Type B pancreatic cell (in vitro differentiated cells): ENCODE measurements around the gene IL2RA. TPM values are rescaled to one million over a fixed set of nuclear protein-coding genes. Genes with fewer than 3 reads are reported as not detected.

Source experiments
- DNase-seq: peaks from one replicate; pipeline ENCODE4 v3.0.0; 2021; ENCODE audit warnings: mixed read lengths; ENCODE audit not compliant: unreplicated experiment; ENCODE audit errors: extremely low spot score
- H3K27ac Mint-ChIP-seq: 2 replicates; pipeline ENCODE4 v1.8.0; 2021; ENCODE audit warnings: mild to moderate bottlenecking, mixed read lengths
- H3K27me3 Mint-ChIP-seq: 2 replicates; pipeline ENCODE4 v1.8.0; 2021; ENCODE audit warnings: mixed read lengths
- H3K36me3 Mint-ChIP-seq: 2 replicates; pipeline ENCODE4 v1.8.0; 2021; ENCODE audit warnings: mixed read lengths
- H3K4me1 Mint-ChIP-seq: one replicate; pipeline ENCODE4 v1.8.0; 2021; ENCODE audit warnings: mixed read lengths; ENCODE audit not compliant: unreplicated experiment
- H3K4me3 Mint-ChIP-seq: 2 replicates; pipeline ENCODE4 v1.8.0; 2021; ENCODE audit warnings: mild to moderate bottlenecking, mixed read lengths
- H3K9me3 Mint-ChIP-seq: 2 replicates; pipeline ENCODE4 v1.8.0; 2021; ENCODE audit warnings: mixed read lengths
- total RNA-seq: library from RNA; stranded (reverse); gene quantifications from 2 replicates; pipeline ENCODE4 v1.2.1, GENCODE V29; 2021; ENCODE audit warnings: low replicate concordance
- TF ChIP-seq, protein P1 (sequence below): fragments of 200-600 bp; sonication (generic); conservative IDR thresholded peaks from 2 replicates; pipeline ENCODE4 v1.5.0; 2021; ENCODE audit warnings: antibody characterized with exemption, mild to moderate bottlenecking

Gene IL2RA
- total RNA-seq, 1 donor from 2014 or later, result not detected

- TF ChIP-seq, protein P1, sequence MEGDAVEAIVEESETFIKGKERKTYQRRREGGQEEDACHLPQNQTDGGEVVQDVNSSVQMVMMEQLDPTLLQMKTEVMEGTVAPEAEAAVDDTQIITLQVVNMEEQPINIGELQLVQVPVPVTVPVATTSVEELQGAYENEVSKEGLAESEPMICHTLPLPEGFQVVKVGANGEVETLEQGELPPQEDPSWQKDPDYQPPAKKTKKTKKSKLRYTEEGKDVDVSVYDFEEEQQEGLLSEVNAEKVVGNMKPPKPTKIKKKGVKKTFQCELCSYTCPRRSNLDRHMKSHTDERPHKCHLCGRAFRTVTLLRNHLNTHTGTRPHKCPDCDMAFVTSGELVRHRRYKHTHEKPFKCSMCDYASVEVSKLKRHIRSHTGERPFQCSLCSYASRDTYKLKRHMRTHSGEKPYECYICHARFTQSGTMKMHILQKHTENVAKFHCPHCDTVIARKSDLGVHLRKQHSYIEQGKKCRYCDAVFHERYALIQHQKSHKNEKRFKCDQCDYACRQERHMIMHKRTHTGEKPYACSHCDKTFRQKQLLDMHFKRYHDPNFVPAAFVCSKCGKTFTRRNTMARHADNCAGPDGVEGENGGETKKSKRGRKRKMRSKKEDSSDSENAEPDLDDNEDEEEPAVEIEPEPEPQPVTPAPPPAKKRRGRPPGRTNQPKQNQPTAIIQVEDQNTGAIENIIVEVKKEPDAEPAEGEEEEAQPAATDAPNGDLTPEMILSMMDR, result no peak
- no peaks in the 10 kb centered on the region for H3K4me1 Mint-ChIP-seq
- H3K27ac Mint-ChIP-seq, result no peak overlapping the region
- no peaks in the 10 kb centered on the region for H3K36me3 Mint-ChIP-seq
- no peaks in the 10 kb centered on the region for H3K9me3 Mint-ChIP-seq
- no peak for DNase-seq
- no peak overlapping the region for H3K4me3 Mint-ChIP-seq
- H3K27me3 Mint-ChIP-seq, result peaks cover 39% of the 10 kb centered on the region
Measured at GRCh38 chr10:6053303-6053702, 8.9 kb downstream of the IL2RA start.

DNA sequence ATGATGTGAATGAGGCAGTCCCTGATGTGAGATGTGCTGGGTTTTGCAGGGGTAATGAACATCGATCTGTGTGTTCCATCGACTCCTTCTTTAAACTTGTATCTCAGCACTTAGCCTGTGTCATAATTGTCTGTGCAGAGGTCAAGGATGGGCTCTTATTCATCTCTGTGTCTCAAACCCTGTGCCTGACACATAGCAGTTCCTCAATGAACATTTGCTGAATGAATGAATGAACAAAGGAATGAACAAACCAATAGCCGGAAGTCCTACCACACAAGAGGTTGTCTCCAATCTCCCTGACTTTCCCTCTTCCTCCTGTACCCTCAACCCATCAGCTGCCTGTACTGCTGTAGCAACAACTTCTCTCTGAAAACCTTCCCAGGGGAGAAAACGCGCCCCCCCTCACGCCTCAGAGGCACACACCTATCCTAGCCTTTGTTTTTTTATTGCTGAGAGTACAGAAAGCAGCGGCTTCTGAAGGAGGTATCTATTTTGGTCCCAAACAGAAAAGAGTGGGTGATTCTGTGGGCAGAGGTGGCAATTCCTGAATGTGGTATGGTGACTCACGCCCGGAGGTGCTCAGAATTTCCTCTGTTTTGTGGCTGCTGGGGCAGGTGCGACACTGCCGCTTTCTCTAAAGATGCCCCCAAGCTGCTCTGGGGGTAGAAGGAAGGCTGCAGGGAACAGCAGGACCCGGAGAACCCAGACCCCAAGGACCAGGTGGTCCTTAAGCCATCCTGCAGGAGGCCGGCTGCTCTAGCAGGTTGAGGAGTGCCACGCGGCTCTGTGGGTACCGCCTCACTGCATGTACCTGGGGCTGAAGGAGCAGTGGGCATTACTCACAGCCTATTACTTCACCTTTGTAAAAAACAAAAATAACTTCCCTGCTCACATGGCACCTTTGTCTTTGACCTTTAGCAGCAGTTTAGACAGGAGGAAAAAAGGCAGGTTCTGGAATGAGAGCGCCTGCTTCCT lies 9.6 kb downstream of the IL2RA start:
- no peak for DNase-seq
- no peaks in the 10 kb centered on the region for H3K9me3 Mint-ChIP-seq

GRCh38 chr10:6050801-6051445 lies 11.2 kb downstream of the IL2RA start:
- Mint-ChIP-seq H3K4me3 (no peak overlapping the region), H3K4me1 (no peaks in the 10 kb centered on the region), H3K9me3 (no peaks in the 10 kb centered on the region), H3K36me3 (no peaks in the 10 kb centered on the region), H3K27ac (no peak overlapping the region), H3K27me3 (peaks cover 48% of the 10 kb centered on the region)
- DNase-seq, result no peak
- TF ChIP-seq, protein P1, result no peak

More for the DNA sequence above, 9.6 kb downstream of the IL2RA start:
- Mint-ChIP-seq H3K27me3 (peaks cover 39% of the 10 kb centered on the region), H3K27ac (no peak overlapping the region), H3K4me1 (no peaks in the 10 kb centered on the region), H3K36me3 (no peaks in the 10 kb centered on the region), H3K4me3 (no peak overlapping the region)
- TF ChIP-seq, protein P1, result no peak

DNA sequence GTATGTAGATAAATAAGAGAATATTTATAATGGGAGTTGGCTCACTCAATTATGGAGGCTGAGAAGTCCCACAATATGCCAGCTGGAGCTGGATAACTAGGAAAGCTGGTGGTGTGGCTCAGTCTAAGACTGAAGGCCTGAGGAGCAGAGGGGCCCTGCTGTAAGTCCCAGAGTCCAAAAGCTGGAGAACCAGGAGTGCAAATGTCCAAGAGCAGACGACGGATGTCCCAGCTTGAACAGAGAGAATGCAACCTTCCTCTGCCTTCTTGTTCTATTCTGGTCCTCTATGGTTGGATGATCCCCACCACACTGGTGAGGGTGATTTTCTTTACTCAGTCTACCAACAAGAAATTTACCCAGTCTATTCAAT lies 13.2 kb downstream of the IL2RA start:
- H3K27me3 Mint-ChIP-seq, result peaks cover 60% of the 10 kb centered on the region
- H3K4me1 Mint-ChIP-seq, result no peaks in the 10 kb centered on the region
- no peak overlapping the region for H3K27ac Mint-ChIP-seq
- H3K4me3 Mint-ChIP-seq, result no peak overlapping the region
- H3K36me3 Mint-ChIP-seq, result no peaks in the 10 kb centered on the region
- TF ChIP-seq, protein P1, result no peak
- H3K9me3 Mint-ChIP-seq, result no peaks in the 10 kb centered on the region
- no peak for DNase-seq

DNA sequence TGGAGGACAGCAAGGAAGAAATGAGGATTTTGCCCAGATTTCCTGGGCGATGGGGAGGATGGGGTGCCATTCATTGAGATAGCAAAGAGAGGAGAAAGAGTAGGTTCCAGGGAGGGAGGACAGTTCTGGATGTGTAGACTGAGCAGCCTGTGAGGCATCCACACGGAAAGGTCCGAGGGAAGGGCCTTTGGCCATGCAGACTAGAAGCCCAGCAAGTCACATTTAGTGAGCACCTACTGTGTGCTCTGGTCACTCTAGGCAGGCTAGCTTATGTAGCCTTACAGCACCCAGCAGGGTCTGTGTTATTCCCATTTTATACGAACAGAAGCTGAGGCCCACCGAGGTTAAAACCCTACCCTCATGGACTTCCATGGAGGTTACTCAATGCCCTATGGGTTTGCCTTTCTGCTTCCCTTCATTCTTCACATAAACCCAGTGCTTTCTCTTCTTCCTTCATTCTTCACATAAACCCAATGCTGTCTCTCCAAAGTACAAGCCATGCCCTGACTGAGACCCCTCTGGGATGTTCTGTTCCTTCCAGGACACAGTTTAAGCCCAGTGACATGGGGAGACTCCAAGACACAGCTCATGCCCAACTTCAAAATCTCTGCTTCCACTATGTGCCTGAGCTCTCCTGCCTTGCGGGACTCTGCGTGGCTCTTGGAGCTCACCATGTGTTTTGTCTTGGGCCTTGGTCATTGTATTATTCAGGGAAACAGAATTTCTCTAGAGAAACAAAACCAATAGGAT lies 13.7 kb downstream of the IL2RA start:
- peaks cover 60% of the 10 kb centered on the region for H3K27me3 Mint-ChIP-seq
- no peaks in the 10 kb centered on the region for H3K9me3 Mint-ChIP-seq
- no peaks in the 10 kb centered on the region for H3K4me1 Mint-ChIP-seq
- H3K4me3 Mint-ChIP-seq, result no peak overlapping the region
- no peak overlapping the region for H3K27ac Mint-ChIP-seq
- TF ChIP-seq, protein P1, result no peak
- DNase-seq, result no peak
- H3K36me3 Mint-ChIP-seq, result no peaks in the 10 kb centered on the region
